Left ventricle myocardium inferior (tissue), 1 donor: ENCODE results near the gene NEK7. TPM values are rescaled to one million over a fixed set of nuclear protein-coding genes. Genes with fewer than 3 reads are reported as not detected.
A peak's percentile ranks its signal among the peaks of the same experiment; 100 is the strongest.

Experiments used
- DNase-seq: peaks from one replicate; pipeline ENCODE4 v3.0.0-alpha.2; 2020
- H3K27ac ChIP-seq: fragments of 200-600 bp; replicated peaks from 2 replicates; pipeline ENCODE4 v1.8.0; 2021
- H3K27me3 ChIP-seq: fragments of 200-600 bp; 2 replicates; pipeline ENCODE4 v1.8.0; 2021; ENCODE audit warnings: low read depth
- H3K36me3 ChIP-seq: fragments of 200-600 bp; 2 replicates; pipeline ENCODE4 v1.8.0; 2021
- H3K4me1 ChIP-seq: fragments of 200-600 bp; 2 replicates; pipeline ENCODE4 v1.8.0; 2021
- H3K4me3 ChIP-seq: fragments of 200-600 bp; 2 replicates; pipeline ENCODE4 v1.8.0; 2021; ENCODE audit warnings: mild to moderate bottlenecking, moderate library complexity
- H3K9me3 ChIP-seq: fragments of 200-600 bp; replicated peaks from 2 replicates; pipeline ENCODE4 v1.8.0; 2021
- CTCF ChIP-seq: fragments of 200-600 bp; IDR thresholded peaks from 2 replicates; pipeline ENCODE4 v1.8.0; 2021; ENCODE audit warnings: antibody characterized with exemption, mild to moderate bottlenecking, borderline replicate concordance
- intact Hi-C: fragments of 100-400 bp; cut with micrococcal nuclease; formaldehyde crosslinking; loops from one replicate; pipeline ENCODE4 v1.11.0; 2022
- total RNA-seq: library from RNA; stranded (reverse); fragmentation: NEBNext Ultra II Directional; extraction: Animal tissue kit (Norgen Biotek cat#: 25700); gene quantifications from one replicate; pipeline ENCODE4 v1.2.1, GENCODE V29; 2021
- donor health status: DM: no; HTN: yes; CAD: no; lungs with severe emphysema.

NEK7 gene
- total RNA-seq, 1 donor from 2014 or later = 254 TPM

- peaks cover 99% of the 10 kb centered on the region for H3K4me1 ChIP-seq
- no peak for DNase-seq
- no peaks in the 10 kb centered on the region for H3K36me3 ChIP-seq
- no peaks in the 10 kb centered on the region for H3K9me3 ChIP-seq
- no peak for TF ChIP-seq CTCF
- H3K27ac ChIP-seq = peak overlapping the region; percentile 79
- intact Hi-C loops = no loop called here
- H3K27me3 ChIP-seq = no peaks in the 10 kb centered on the region
- H3K4me3 ChIP-seq = no peak overlapping the region
These were observed 9.3 kb downstream of the NEK7 start for GRCh38 chr1:198165927-198166647.

- Histone ChIP-seq H3K4me1 (peaks cover 99% of the 10 kb centered on the region), H3K27me3 (no peaks in the 10 kb centered on the region), H3K27ac (peak overlapping the region; percentile 79), H3K36me3 (no peaks in the 10 kb centered on the region), H3K9me3 (no peaks in the 10 kb centered on the region), H3K4me3 (no peak overlapping the region)
- intact Hi-C loops = no loop called here
- DNase-seq = no peak
- no peak for TF ChIP-seq CTCF
These were observed 10.1 kb downstream of the NEK7 start for GRCh38 chr1:198166900-198167299.

- DNase-seq = no peak
- Histone ChIP-seq H3K36me3 (no peaks in the 10 kb centered on the region), H3K27me3 (no peaks in the 10 kb centered on the region), H3K4me3 (peak overlapping the region; percentile 22), H3K4me1 (peaks cover 99% of the 10 kb centered on the region), H3K9me3 (no peaks in the 10 kb centered on the region), H3K27ac (peak overlapping the region; percentile 79)
- intact Hi-C loops = no loop called here
- no peak for TF ChIP-seq CTCF
These were observed 10.7 kb downstream of the NEK7 start for GRCh38 chr1:198167436-198167934.

GRCh38 chr1:198168227-198168626 lies 11.4 kb downstream of the NEK7 start:
- Histone ChIP-seq H3K9me3 (no peaks in the 10 kb centered on the region), H3K4me3 (peak overlapping the region; percentile 22), H3K27me3 (no peaks in the 10 kb centered on the region), H3K4me1 (peaks cover 99% of the 10 kb centered on the region), H3K36me3 (no peaks in the 10 kb centered on the region), H3K27ac (peak overlapping the region; percentile 79)
- TF ChIP-seq CTCF = no peak
- no peak for DNase-seq
- intact Hi-C loops = no loop called here

GRCh38 chr1:198169672-198170071 lies 12.9 kb downstream of the NEK7 start:
- H3K27me3 ChIP-seq = no peaks in the 10 kb centered on the region
- peak overlapping the region; percentile 79 for H3K27ac ChIP-seq
- H3K4me1 ChIP-seq = peaks cover 100% of the 10 kb centered on the region
- intact Hi-C loops = no loop called here
- TF ChIP-seq CTCF = no peak
- no peak for DNase-seq
- no peaks in the 10 kb centered on the region for H3K9me3 ChIP-seq
- no peak overlapping the region for H3K4me3 ChIP-seq
- H3K36me3 ChIP-seq = no peaks in the 10 kb centered on the region
